Bone marrow (tissue), 2 donors: Measurements from ENCODE around the gene GAD1.

Experiments
- DNase-seq, 2 donors: peaks; one replicate each; lab custom pipeline; 2025; lab: John Stamatoyannopoulos, UW

GAD1 gene

DNA sequence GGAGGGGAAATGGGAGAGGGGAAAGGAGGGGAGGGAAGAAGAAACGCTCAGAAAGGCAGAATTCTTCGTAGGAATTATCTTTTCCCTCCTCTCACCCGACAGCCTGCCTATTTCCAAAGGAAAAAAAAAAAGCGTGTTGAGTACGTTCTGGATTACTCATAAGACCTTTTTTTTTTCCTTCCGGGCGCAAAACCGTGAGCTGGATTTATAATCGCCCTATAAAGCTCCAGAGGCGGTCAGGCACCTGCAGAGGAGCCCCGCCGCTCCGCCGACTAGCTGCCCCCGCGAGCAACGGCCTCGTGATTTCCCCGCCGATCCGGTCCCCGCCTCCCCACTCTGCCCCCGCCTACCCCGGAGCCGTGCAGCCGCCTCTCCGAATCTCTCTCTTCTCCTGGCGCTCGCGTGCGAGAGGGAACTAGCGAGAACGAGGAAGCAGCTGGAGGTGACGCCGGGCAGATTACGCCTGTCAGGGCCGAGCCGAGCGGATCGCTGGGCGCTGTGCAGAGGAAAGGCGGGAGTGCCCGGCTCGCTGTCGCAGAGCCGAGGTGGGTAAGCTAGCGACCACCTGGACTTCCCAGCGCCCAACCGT is at the start of gene GAD1:
Gene GAD1 (plus strand): TSS at position 384 of the 589 bp plus-strand sequence. CDS start 1,705 bp downstream, outside the sequence.
- peak; percentile 61 to 85 for DNase-seq

DNA sequence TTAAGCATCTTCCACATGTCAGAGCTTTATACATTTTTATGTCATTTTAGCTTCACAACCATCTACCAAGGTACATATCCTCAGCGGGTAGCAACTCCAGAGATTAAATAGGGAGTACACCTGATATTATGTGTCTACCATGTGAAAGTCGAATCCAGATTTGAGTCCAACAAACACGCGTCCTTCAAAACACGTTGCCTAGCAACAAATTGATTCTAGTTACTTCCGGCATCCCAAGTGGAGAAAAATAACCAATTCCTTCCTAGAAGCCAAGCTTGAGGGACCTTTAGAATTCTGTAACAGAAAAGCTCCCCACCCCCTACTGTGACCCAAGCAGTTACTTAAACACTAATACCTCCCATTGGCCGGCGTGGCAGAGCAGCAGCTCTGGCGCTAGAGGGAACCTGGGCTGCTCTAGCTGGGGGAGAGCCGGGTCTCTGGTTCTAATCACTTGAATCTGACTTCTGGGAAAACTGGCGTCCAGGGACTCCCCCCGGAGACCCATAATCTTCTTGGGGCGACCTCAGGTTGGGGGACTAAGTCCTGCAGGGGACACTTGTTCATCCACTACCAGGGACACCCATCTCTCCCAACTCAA is 46.6 kb upstream of the GAD1 start, which contains the start of gene ERICH2:
Gene ERICH2 (plus strand): TSS at position 371 of the 598 bp plus-strand sequence. CDS start 304 bp downstream, outside the sequence.
- DNase-seq: peak in 1 of 2 donors; percentile 20

DNA sequence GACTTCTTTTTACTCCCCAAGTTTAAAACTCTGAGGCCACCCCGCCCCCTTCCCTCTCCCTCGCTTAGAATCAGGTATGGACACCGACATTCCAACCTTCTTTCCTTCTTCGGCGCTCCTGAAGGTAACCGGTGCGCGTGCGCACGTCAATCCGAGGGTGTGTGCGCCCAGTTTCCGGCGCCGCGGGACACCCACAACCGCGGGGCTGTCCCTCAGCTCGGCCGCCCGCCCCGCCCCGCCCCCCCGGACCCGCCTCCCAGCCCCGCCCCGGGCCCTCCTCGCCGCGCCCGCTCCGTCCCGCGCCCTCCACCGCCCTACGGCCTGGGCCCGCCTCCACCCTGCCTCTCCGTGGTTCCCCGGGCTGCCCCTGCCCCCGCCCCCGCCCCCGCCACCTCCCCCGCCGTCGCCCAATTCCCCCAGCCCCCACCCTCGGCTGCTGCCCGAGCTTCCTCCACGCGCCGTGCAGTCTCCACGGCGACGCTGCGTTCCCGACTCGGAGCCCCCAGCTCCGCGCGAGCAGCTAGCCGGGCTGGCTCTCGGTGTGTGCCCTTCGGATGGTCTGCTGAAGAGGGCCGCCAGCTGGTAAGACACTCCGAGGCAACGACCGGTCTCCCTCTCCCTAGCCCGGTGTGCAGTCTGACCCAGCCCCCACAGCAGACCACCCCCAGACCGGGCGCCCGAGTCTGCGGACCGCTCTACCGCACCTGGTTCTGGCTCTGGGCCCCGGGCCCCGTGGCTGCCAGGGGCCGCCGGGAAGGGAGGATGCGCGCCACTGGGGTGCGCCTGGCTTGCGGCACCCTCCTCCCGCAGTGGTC is 45.9 kb upstream of the GAD1 start:
- DNase-seq: peak in 1 of 2 donors; percentile 20

DNA sequence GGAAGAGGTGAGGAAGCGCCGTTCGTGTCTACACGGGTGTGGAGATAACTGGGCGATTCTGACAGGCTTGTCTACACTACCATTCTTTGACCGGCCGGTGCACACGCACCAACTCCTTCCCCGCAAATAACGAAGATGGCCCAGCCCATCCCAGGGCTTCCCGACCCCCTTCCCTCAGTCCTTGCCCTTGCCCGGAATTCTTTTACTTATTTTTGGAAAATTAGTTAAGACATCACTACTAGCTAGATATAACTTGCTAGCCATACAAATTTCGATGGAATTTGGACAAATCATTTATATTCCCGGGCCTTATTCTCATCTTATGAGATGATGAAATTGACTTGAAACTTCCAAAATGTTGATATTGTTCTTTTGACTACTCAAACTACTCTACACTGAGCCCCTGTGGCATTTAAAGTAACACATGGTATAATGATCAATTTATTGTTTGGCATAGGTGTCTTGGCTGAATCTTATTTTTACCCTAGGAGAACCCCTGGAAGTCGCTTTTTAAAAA is 45.2 kb upstream of the GAD1 start:
- no peak for DNase-seq

DNA sequence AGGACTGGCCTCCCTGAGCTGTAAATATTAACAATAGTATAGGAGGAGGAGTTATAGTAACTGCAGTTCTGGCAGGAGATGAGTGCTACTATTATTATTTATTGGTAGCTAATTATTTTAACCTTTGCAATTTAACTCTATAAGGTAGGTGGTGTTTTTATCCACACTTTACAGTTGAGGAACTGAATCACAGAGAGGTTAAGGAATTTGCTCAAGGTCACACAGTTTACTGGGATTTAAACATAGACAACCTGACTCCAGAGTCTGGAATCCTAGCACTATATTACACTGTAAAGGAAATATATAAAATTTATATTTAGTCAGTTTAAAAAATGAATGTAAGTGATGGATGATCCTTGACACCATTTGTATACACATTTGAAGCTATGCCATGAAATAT is 44.4 kb upstream of the GAD1 start:
- DNase-seq: no peak

DNA sequence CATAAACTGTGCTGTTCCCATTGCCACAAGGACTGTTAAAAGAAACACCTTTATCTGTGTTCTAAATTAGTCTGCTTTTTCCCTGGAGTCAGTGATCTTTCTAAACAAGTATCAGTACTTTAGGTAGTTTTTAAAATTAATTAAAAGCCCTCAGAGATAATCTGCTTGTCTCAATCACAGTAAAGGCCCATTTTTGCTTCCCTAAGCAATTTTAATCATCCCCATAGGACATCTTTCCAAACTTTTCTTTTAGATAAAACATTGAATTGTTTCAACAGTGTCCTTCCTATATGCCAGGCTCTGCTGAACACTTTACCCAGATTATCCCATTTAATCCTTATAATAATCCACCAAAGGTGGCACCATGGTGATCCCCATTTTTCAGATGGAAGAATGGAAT is 42.6 kb upstream of the GAD1 start:
- DNase-seq: no peak

DNA sequence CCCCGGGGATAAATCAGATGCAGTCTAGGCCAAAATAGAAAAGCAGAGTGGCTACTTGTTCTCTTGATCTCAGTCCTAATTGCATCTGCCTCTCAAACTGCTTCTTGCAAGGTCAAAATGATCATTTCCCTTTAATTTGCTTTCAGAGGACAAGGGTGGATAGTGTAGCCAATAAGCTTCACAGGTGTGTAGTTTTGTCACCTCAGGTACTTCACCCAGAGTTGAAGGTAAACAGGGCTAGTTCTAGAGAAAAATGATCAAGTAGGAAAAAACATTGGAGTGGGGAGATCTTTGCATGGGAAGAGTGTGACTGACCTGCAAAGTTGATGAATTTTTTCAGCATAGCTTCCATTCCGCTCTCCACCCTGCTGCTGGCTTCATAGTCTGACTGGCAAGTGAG is 37.8 kb upstream of the GAD1 start:
- DNase-seq: no peak

DNA sequence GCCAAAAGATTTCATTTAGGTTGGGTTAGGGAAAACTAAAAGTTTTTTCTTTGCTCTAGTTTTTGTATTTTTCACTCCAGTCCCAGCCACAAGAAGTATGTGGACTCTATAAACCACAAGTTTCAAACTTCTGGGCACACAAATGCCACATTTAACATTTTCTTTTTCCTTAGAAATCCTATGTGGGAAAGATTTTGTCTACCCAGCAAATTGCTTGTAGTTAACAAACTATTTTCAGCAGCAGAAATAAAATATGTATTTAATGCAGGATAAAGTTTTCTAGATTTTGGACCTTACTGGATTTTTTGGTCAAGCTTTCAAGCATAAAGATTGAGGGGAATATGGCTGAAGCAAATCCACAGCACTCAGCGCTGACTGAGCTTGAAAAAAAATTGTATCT is 37.4 kb upstream of the GAD1 start:
- DNase-seq: no peak

DNA sequence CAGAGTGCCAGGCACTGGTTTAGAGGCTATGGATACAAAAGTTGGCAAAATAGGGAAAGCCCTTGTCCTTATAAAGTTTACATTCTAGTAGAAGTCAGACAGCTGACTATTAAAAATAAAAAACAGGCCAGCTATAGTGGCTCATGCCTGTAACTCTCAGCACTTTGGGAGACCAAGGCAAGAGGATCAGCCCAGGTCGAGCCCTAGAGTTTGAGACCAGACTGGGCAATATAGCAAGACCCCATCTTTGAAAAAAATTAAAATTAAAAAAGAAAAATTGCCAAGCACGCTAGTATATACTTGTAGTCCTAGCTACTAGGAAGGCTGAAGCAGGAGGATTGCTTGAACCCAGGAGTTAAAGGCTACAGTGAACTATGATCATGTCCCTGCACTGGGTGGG is 34.0 kb upstream of the GAD1 start:
- DNase-seq: no peak

DNA sequence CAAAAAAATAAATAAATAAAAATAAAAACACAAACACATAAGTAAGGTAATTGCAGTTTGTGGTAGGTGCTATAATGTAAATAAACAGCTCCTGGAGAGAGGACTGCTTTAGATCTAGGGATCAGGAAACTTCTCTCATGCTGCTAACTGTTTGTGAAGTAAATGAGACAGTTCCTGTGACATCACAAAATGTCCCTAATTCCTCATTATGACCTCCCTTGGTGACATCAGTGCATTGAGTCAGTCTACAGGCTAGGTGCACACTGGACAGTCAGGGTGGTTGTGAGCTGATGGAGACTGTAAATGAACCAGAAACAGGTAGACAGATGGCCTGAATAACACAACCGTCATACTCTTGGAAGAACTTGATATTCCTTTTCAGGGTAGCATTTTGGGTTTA is 33.1 kb upstream of the GAD1 start:
- DNase-seq: no peak

DNA sequence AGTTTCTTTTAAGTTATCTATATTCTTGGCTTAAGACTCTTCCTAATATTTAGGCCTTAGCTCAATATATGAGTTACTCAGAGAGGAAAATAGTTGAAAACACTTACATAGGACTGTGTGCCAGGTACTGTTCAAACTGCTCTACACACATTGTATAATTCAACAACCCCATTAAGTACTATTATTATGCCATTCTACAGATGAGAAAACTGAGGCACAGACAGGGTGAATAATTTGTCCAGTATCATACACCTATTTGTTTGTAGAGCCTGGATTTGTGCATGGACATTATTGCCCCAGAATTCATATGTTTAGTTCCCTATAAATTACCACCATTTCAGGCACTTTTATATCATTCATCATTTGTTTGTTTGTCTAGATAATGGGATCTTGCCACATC is 17.7 kb upstream of the GAD1 start:
- no peak for DNase-seq

DNA sequence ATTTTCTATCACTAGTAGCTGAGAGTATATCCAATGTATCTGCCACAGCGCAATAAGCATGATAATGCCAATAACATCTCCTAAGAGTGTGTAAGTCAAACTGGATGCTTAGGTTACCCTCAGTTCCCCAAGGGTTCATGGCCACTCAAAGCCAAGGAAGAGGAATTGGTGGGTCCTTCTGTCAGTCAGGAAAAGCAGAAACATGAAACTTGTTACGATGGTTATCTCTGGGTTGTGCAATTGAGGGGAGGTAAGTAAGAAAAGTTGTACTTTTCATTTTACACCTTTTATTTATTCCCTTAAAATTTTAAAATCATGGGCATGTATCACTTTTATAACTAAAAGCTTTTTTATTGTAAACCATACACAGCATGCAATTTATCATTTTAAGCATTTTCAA is 10.1 kb upstream of the GAD1 start:
- no peak for DNase-seq

DNA sequence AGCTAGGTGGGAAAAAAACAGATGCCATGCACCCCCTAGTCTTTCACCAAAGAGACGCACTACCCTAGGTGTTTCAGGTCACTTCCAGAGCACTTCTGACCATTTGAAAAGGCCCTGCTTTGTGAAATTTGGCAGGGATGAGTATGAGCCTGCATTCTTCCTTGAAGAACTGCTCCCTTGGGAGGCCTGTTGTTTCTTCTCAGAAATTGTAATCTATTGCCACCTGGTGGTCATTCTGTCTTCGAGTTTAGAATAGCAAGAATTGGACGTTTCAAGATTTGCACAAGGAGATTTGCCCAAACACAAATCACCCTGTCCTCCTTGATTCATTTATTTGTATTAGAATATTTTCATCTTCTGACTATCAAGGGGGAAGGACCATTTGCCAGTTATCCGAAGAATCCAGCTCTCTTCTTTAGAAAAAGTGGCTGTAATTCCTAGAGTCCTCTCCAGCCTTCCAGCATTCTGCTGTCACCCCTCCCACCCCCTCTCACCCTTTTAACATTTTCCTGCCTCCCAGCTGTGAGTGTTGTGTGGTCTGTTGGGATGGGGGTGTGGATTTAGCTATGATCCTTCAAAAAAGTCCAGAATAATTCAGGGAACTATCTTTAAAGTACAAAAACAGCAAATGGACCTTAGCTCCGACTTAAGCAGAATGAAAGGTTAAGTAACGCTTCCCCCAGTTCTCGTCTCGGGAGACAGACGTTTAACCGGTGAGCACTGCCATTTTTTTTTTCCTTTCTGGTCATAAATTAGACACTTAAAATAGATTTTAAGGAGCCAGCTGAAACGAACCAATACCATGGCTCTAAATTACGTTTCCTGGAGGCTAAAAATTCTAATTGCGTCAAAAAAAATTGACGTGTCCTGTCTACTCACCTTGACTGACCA is 3.7 kb upstream of the GAD1 start:
- DNase-seq: peak in 1 of 2 donors; percentile 33

DNA sequence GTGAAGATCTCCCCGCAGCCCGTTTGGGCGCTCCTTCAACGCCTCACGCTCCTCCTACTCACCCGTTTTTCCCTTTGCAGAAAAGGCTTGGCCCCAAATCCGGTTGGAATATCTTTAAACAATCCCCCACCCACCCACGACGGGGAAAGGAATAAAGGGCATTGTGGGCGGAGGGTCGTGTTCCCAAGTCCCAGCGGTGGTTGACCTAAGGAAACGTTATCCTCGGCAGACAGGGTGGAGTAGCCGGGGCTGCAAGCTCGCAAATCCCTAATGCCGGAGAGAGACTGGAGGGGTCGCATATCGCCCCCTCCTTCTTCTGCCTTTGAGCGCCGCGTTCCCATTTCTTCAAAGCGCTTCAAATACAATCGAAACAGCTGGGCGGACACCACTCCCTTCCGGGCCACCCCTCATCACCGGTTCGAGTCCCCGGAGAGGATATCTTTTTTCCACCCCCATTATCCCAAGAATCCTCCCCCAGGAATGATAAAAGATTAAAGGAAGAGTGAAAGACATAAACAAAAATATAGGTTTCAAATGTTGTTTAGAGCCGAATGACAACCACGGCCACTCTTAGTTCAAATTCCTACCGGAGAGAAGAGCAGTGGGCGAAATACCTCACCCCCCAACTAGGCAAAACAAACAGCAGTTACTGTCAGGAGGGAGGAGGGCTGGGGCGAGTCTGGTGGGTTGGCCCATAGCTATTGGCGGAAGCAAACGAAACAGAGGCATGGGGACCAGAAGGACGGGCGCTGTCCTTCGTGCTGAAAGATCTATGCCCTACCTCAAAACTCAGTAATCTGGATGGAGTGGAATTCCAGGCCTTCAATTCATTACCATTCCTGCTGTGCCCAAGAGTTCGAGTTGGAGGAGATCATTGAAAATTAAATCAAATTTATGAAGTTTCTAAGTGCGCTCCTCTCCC is 2.8 kb upstream of the GAD1 start:
- peak in 1 of 2 donors; percentile 3 for DNase-seq

DNA sequence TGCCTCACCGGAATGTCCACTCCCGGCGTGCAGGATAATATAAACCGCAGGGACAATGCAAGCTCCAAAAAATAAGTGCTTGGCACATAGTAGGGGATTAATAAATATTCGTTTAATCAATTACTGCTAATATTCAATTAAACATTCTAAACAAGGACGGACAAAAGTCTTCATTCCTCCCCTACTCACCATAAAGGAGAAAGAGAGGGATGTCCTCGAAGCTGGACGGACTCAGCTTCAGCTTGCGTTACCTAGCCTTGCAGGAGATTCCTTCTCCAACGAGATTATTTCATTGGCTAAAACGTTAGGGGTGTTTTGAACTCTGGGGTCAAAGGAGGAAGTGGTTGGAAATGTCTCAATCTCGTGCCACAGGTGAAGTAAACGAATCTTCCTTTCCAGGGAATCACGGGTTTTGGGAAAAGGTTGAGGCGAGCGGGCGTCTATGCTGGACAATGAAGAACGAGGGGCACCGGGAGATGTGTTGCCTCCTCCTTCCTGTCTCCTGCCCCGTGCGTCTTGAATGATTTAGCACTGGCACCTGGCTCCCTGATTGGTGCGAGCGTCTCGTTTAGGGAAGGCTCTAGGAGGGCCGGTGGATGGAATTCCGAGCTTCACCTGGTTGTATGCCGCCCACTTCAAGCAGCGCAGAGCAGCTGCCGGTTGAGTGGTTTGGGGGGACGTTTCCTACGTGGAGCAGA is 2.0 kb upstream of the GAD1 start:
- no peak for DNase-seq

DNA sequence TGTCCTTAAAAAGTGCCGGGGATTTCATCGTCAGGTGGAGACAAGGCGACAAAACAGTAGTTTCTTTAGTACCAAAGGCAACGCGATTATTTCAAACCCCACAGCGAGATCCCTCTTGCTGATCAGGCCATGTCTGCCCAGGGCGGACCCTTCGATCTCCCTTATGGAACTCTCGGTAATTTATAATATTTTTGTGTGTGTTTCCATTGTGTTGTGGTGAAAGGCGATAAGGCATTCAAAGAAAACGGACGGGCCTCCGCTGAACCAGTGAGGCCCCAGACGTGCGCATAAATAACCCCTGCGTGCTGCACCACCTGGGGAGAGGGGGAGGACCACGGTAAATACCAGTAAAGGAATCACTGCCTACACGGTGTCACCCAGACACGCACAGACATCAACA is 1.4 kb upstream of the GAD1 start:
- no peak for DNase-seq

DNA sequence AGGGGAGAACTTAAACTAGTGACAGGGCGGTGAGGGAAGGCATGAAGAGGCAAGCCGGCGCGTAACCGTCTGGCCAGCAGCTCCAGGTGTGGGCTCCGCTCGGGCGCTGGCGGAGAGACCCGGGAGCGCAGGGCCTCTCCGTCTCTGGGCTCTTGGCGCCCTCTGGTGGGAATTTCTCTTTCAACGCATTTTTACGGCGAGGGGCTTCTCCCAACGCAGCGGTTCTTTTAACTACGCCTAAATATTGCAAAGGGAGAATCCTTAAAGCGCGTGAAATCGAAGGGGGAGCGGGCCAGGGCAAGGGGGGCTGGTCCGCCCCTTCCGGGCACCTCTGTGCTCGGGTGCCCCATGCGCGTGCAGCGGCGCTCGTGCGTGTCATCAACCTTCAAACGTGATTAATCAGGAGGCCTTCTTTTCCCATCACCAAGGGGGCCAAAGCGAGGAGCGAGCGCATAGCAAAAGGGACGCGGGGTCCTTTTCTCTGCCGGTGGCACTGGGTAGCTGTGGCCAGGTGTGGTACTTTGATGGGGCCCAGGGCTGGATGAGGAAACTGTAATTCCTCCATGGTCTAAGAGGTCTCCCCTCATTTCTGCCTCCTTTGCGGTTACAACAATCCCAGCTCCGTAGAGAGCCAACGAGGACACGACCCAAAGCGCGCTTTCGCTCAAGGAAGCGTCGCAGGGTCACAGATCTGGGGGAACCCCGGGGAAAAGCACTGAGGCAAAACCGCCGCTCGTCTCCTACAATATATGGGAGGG is 762 bp upstream of the GAD1 start:
- DNase-seq: peak in 1 of 2 donors; percentile 27

DNA sequence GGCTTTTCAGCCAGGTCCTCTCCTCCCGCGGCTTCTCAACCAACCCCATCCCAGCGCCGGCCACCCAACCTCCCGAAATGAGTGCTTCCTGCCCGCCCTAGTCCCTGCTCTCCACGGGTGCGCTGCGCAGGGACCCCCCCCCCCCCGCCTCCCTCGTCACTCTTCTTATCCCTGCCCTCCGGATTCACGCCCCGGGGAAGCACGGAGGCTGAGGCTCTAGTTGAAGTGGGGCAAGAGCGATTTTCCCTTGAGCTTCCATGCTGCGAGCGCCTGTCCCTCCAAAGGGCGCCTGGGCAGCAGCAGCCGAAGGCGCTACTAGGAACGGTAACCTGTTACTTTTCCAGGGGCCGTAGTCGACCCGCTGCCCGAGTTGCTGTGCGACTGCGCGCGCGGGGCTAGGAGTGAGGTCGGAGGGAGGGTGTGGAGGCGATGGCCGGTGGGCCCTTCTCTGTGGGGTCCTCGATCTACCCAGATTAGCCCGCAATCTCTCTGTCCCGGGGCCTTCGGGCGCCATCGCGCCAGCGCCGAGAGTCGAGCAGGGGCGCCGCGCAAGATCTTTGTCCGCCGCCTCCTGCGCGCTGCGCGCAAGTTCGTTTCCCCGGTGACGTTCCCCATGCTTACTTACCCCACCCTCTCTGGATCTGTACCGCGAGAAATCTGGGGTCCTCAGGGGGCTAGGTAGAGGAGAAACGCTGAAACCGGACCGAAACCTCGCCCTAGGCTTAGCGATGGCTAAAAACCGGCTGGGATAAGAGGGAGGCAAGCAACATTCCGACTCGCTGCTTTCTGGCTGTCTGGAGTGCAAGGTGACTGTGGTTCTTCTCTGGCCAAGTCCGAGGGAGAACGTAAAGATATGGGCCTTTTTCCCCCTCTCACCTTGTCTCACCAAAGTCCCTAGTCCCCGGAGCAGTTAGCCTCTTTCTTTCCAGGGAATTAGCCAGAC is 677 bp downstream of the GAD1 start:
- peak in 1 of 2 donors; percentile 25 for DNase-seq
